ENCODE data around the gene PIGT. TPM values are rescaled to one million over a fixed set of nuclear protein-coding genes. Genes with fewer than 3 reads are reported as not detected.

Gene PIGT
- total and polyA plus RNA-seq, 2 of the 13 experiments (the other 11 are each of a cell fraction or from before 2014, with no cell fraction given) = 65.9 to 74.1 TPM

DNA sequence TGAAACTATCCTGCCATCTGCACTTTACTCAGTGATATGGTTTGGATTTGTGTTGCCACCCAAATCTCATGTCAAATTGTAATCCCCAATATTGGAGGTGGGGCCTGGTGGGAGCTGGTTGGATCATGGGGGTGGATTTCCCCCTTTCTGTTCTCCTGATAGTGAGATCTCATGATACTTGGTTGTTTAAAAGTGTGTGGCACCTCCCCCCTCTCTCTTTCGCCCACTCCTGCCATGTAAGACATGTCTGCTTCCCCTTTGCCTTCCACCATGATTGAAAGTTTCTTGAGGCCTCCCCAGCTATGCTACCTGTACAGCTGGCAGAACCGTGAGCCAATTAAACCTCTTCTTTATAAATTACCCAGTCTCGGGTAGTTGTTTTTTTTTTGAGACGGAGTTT lies 18.0 kb downstream of the PIGT start:
- Histone ChIP-seq H3K79me2 (ENCODE audit: insufficient read depth, low read length) (no peaks in the 10 kb centered on the region), H3K9ac (ENCODE audit: insufficient read depth, low read depth, low read length) (no peak overlapping the region), H2AFZ (ENCODE audit: low read length) (no peak overlapping the region), H4K20me1 (ENCODE audit: insufficient read depth, low read length) (no peaks in the 10 kb centered on the region), H3K27ac (ENCODE audit: extremely low read length, insufficient read depth, low read length) (no peak overlapping the region), H3K27me3 (ENCODE audit: control insufficient read depth in 1 of 2, insufficient read depth in 2 of 2, low read length in 2 of 2) (no peaks in the 10 kb centered on the region), H3K4me1 (ENCODE audit: insufficient read depth, low read length) (0 out of 2 replicates have a peak, but pooled peaks cover 6% of the 10 kb centered on the region), H3K4me3 (replicated peaks in 1 of 3; ENCODE audit: insufficient read depth in 1 of 3, low read depth in 2 of 3, low read length in 3 of 3) (no peak overlapping the region), H3K36me3 (replicated peaks in 1 of 2; ENCODE audit: control insufficient read depth in 1 of 2, insufficient read depth in 2 of 2, low read length in 2 of 2) (peaks cover 0 to 13% of the 10 kb centered on the region in 2 experiments; a peak in 2 of 5 replicates), H3K4me2 (ENCODE audit: low read depth, low read length) (no peak overlapping the region), H3K9me3 (ENCODE audit: low read length) (no peaks in the 10 kb centered on the region)
- intact Hi-C loops (cut with micrococcal nuclease; ENCODE audit: unreplicated experiment) (no loop called here), in situ Hi-C loops (cut with HindIII; ENCODE audit: extremely low pct_ligation_motif_present, low pct_unique_long_range_greater_than_20kb) (no loop called here)
- ChIA-PET CTCF (ENCODE audit: low intra/inter-chr PET ratio, low total read pairs) (no interaction called here), POLR2A (interaction anchor here (2.0 kb wide), 1 partner anchor 144 kb away, joined by 4 read pairs; no protein-coding TSS in a partner anchor)
- DNase-seq (ENCODE audit: low spot score) = no peak
- WGBS (ENCODE audit: low lambda C conversion rate) = 94% methylated on average over 4 of the region's 4 CpGs
- FAIRE-seq = no peak
- ATAC-seq = no peak
- BruUV-seq (replicated peaks) = no TSS peak
- TF ChIP-seq ZNF567 (CRISPR knock-in tag; IDR thresholded peaks at IDR 0.05; ENCODE audit: borderline replicate concordance) (no peak), KLF13 (CRISPR knock-in tag; IDR thresholded peaks at IDR 0.05) (no peak), PRPF4 (IDR thresholded peaks at IDR 0.05; ENCODE audit: low read depth, low read length, poor library complexity, severe bottlenecking) (no peak), RAD51 (IDR thresholded peaks at IDR 0.05; ENCODE audit: borderline replicate concordance) (no peak), ZNF839 (CRISPR knock-in tag; IDR thresholded peaks at IDR 0.05; ENCODE audit: borderline replicate concordance) (no peak), NPAS2 (CRISPR knock-in tag; IDR thresholded peaks at IDR 0.05; ENCODE audit: borderline replicate concordance) (no peak), ZNF446 (CRISPR knock-in tag; IDR thresholded peaks at IDR 0.05) (no peak), KDM5B (CRISPR knock-in tag; IDR thresholded peaks at IDR 0.05; ENCODE audit: borderline replicate concordance) (no peak), ZNF136 (CRISPR knock-in tag; IDR thresholded peaks at IDR 0.05; ENCODE audit: low read depth) (no peak)
- TF ChIP-seq, protein P1, sequence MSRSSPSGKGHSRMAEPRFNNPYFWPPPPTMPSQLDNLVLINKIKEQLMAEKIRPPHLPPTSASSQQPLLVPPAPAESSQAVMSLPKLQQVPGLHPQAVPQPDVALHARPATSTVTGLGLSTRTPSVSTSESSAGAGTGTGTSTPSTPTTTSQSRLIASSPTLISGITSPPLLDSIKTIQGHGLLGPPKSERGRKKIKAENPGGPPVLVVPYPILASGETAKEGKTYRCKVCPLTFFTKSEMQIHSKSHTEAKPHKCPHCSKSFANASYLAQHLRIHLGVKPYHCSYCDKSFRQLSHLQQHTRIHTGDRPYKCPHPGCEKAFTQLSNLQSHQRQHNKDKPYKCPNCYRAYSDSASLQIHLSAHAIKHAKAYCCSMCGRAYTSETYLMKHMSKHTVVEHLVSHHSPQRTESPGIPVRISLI (CRISPR knock-in tag; IDR thresholded peaks at IDR 0.05; ENCODE audit: borderline replicate concordance) = no peak
- TF ChIP-seq, protein P2, sequence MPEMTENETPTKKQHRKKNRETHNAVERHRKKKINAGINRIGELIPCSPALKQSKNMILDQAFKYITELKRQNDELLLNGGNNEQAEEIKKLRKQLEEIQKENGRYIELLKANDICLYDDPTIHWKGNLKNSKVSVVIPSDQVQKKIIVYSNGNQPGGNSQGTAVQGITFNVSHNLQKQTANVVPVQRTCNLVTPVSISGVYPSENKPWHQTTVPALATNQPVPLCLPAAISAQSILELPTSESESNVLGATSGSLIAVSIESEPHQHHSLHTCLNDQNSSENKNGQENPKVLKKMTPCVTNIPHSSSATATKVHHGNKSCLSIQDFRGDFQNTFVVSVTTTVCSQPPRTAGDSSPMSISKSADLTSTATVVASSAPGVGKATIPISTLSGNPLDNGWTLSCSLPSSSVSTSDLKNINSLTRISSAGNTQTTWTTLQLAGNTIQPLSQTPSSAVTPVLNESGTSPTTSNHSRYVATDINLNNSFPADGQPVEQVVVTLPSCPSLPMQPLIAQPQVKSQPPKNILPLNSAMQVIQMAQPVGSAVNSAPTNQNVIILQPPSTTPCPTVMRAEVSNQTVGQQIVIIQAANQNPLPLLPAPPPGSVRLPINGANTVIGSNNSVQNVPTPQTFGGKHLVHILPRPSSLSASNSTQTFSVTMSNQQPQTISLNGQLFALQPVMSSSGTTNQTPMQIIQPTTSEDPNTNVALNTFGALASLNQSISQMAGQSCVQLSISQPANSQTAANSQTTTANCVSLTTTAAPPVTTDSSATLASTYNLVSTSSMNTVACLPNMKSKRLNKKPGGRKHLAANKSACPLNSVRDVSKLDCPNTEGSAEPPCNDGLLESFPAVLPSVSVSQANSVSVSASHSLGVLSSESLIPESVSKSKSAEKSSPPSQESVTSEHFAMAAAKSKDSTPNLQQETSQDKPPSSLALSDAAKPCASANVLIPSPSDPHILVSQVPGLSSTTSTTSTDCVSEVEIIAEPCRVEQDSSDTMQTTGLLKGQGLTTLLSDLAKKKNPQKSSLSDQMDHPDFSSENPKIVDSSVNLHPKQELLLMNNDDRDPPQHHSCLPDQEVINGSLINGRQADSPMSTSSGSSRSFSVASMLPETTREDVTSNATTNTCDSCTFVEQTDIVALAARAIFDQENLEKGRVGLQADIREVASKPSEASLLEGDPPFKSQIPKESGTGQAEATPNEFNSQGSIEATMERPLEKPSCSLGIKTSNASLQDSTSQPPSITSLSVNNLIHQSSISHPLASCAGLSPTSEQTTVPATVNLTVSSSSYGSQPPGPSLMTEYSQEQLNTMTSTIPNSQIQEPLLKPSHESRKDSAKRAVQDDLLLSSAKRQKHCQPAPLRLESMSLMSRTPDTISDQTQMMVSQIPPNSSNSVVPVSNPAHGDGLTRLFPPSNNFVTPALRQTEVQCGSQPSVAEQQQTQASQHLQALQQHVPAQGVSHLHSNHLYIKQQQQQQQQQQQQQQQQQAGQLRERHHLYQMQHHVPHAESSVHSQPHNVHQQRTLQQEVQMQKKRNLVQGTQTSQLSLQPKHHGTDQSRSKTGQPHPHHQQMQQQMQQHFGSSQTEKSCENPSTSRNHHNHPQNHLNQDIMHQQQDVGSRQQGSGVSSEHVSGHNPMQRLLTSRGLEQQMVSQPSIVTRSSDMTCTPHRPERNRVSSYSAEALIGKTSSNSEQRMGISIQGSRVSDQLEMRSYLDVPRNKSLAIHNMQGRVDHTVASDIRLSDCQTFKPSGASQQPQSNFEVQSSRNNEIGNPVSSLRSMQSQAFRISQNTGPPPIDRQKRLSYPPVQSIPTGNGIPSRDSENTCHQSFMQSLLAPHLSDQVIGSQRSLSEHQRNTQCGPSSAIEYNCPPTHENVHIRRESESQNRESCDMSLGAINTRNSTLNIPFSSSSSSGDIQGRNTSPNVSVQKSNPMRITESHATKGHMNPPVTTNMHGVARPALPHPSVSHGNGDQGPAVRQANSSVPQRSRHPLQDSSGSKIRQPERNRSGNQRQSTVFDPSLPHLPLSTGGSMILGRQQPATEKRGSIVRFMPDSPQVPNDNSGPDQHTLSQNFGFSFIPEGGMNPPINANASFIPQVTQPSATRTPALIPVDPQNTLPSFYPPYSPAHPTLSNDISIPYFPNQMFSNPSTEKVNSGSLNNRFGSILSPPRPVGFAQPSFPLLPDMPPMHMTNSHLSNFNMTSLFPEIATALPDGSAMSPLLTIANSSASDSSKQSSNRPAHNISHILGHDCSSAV (CRISPR knock-in tag; IDR thresholded peaks at IDR 0.05; ENCODE audit: borderline replicate concordance) = no peak
- TF ChIP-seq, protein P3, sequence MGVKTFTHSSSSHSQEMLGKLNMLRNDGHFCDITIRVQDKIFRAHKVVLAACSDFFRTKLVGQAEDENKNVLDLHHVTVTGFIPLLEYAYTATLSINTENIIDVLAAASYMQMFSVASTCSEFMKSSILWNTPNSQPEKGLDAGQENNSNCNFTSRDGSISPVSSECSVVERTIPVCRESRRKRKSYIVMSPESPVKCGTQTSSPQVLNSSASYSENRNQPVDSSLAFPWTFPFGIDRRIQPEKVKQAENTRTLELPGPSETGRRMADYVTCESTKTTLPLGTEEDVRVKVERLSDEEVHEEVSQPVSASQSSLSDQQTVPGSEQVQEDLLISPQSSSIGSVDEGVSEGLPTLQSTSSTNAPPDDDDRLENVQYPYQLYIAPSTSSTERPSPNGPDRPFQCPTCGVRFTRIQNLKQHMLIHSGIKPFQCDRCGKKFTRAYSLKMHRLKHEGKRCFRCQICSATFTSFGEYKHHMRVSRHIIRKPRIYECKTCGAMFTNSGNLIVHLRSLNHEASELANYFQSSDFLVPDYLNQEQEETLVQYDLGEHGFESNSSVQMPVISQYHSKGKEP (CRISPR knock-in tag; IDR thresholded peaks at IDR 0.05) = no peak

All from HepG2 (cell line).